ENCODE results near the gene SBF2.

The SBF2 gene

GRCh38 chr11:9774591-9775397 lies 519.2 kb downstream of the SBF2 start:
- H3K27ac ChIP-seq: no peak overlapping the region
- TF ChIP-seq, protein P1, sequence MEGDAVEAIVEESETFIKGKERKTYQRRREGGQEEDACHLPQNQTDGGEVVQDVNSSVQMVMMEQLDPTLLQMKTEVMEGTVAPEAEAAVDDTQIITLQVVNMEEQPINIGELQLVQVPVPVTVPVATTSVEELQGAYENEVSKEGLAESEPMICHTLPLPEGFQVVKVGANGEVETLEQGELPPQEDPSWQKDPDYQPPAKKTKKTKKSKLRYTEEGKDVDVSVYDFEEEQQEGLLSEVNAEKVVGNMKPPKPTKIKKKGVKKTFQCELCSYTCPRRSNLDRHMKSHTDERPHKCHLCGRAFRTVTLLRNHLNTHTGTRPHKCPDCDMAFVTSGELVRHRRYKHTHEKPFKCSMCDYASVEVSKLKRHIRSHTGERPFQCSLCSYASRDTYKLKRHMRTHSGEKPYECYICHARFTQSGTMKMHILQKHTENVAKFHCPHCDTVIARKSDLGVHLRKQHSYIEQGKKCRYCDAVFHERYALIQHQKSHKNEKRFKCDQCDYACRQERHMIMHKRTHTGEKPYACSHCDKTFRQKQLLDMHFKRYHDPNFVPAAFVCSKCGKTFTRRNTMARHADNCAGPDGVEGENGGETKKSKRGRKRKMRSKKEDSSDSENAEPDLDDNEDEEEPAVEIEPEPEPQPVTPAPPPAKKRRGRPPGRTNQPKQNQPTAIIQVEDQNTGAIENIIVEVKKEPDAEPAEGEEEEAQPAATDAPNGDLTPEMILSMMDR (conservative IDR thresholded peaks at IDR 0.05): no peak

DNA sequence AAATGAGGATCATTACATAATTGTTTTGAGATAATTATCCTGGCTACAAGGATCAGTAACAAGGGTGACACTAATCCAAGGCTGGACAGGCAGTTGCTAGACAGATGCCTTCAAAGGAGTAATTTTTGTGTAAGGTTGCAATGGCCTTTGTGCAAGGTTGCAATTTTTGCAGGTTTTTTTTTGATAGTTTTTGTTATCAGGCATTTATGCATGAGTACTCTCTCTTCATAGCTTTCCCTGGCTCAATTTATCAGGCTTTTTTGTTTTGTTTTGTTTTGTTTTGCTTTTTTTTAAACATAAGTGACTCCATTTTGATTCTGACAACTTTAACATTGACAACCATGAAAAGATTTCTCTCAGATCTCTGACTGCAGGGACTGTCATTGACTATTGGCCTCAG lies 519.9 kb downstream of the SBF2 start:
- TF ChIP-seq, protein P1 (conservative IDR thresholded peaks at IDR 0.05): no peak
- no peak overlapping the region for H3K27ac ChIP-seq

GRCh38 chr11:9773524-9773923 lies 520.5 kb downstream of the SBF2 start:
- H3K27ac ChIP-seq: no peak overlapping the region
- TF ChIP-seq, protein P1 (conservative IDR thresholded peaks at IDR 0.05): no peak

DNA sequence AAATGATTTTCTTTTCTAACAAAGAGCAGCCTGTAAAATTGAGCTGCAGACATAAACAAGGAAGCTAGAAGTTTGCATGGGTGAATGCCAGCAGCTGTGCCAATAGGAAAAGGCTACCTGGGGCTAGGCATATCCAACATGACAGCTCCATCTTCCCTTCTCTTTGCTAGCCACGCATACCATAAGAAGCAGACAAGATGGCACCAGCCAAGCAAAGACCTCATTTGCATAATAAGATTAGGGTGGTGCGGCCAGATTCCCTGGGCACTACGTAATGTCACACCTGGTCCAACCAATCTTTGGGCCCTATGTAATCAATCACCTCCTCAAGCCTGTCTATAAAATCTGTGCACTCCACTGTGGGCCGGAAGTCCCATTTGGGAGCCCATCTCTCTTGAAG lies 521.8 kb downstream of the SBF2 start:
- TF ChIP-seq, protein P1 (conservative IDR thresholded peaks at IDR 0.05): no peak
- peak overlapping the region; percentile 28; the same call in 1 of the 2 replicates for H3K27ac ChIP-seq

DNA sequence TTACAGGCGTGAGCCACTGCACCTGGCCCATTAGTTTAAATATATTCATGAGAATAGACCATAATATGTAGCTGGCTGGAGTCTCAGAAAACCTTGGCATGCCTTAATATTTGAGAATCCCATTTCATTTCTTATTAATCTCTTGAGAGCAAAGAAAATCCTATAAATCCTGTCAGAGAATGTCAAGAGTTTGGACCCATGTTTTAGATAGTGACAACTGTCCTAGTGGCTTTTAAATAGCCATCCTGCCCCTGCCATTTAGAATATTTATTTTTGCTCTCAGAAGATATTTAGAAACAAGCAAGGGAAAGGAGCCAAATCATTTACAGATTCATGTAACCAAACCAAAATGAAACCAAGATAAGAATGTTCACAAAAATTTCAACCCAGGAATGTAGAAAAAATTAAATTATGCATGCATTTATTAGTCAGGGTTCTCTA lies 522.9 kb downstream of the SBF2 start:
- peak overlapping the region; percentile 28; the same call in 1 of the 2 replicates for H3K27ac ChIP-seq
- TF ChIP-seq, protein P1 (conservative IDR thresholded peaks at IDR 0.05): no peak

DNA sequence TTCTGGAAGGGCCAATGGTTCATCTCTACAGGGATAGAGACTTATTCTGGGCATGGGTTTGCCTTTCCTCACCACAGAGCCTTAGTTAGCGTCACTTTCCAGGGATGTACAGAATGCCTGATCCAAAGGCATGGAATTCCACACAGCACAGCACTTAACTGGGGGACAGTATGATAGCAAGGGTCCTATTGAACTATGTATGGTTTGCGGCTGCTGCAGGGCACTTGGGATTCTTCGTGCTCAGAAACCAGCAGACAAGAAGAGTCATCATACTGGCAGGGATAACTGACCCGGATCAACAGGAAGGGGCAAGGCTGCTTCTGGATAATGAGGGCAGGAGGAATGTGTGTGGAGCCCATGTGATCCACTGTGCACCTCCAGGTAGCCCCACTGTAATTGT lies 524.4 kb downstream of the SBF2 start:
- TF ChIP-seq, protein P1 (conservative IDR thresholded peaks at IDR 0.05): no peak
- no peak overlapping the region for H3K27ac ChIP-seq

DNA sequence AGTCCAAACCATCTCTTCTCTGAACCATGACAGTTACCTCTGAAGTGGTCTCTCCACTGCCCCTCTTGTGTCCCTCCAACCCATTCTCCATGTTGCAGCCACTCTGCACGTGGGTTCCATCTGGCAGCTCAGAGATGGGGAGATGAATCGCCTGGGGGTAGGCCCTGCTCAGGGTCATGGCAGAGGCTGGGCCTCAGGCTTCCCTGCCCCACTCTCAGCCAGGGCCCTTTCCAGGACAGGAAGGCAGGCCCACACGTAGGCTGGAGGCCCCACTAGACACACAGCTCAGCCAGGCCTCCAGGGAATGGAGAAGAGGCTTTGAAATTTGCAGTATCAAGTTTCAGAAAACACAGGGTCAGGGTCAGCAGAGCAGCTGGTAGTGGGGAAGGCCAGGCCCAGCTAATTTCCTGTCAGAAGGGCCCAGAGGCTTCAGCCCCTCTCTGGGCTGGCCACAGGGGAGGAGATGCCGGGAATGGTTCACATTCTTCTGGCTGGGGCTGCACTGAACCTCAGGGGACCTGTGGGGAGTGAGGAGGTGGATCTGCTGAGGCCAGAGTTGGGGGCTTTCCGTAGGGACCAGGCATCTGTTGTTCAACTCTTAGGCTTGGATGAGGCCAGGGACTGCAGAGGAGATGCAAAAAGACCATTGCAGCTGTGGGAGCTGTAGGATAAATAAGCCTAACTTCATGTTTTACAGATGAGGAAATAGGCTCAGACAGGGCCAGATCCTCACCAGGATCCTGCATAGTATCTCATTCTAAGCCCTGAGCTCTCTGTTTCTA lies 528.5 kb downstream of the SBF2 start:
- no peak overlapping the region for H3K27ac ChIP-seq
- TF ChIP-seq, protein P1 (conservative IDR thresholded peaks at IDR 0.05): no peak
